ENCODE results near the gene SHISA4. TPM values are rescaled to one million over a fixed set of nuclear protein-coding genes. Genes with fewer than 3 reads are reported as not detected.

The SHISA4 gene
- total and polyA plus RNA-seq, 2 donors (not counting 1 experiment from before 2014, with no cell fraction given) = 0.12 TPM; not detected in 1

GRCh38 chr1:201933840-201934430, 45.2 kb downstream of the SHISA4 start:
- Histone ChIP-seq H3K4me3 (ENCODE audit: control extremely low read depth in 1 of 5, extremely low read depth in 1 of 5, insufficient read depth in 1 of 5, low read depth in 2 of 5, low read length in 4 of 5) (no peak overlapping the region), H3K9me3 (ENCODE audit: control extremely low read depth in 1 of 3, control insufficient read depth in 2 of 3, insufficient read depth in 1 of 3, low read length in 2 of 3) (no peaks in the 10 kb centered on the region), H2AFZ (ENCODE audit: insufficient read depth, low read depth, low read length, poor library complexity, severe bottlenecking) (no peak overlapping the region), H4K20me1 (ENCODE audit: control insufficient read depth, insufficient read depth, low read length, poor library complexity, severe bottlenecking) (no peaks in the 10 kb centered on the region), H3K4me1 (ENCODE audit: control insufficient read depth in 2 of 2, insufficient read depth in 2 of 2, low read length in 2 of 2) (no peaks in the 10 kb centered on the region), H3K4me2 (replicated peaks; ENCODE audit: low read depth, low read length, poor library complexity, severe bottlenecking) (no peak overlapping the region), H3K36me3 (replicated peaks in 1 of 2; ENCODE audit: control extremely low read depth in 1 of 2, control insufficient read depth in 1 of 2, extremely low read depth in 1 of 2, insufficient read depth in 2 of 2, low read length in 1 of 2) (no peaks in the 10 kb centered on the region), H3K27me3 (replicated peaks in 1 of 4; ENCODE audit: control extremely low read depth in 1 of 4, control insufficient read depth in 3 of 4, insufficient read depth in 4 of 4, low read length in 3 of 4) (peaks cover 0 to 18% (median 5%) of the 10 kb centered on the region in 4 experiments), H3K79me2 (ENCODE audit: control insufficient read depth, insufficient read depth, low read length) (no peaks in the 10 kb centered on the region), H3K27ac (ENCODE audit: low read length in 2 of 2) (no peak overlapping the region), H3K9ac (ENCODE audit: low read length) (no peak overlapping the region)
- ATAC-seq (ENCODE audit: low read depth) = no peak
- H3K27me3 Mint-ChIP-seq = peaks cover 25% of the 10 kb centered on the region
- DNase-seq = no peak
- POLR2A ChIA-PET = no interaction called here
- CTCF ChIA-PET = interaction anchor here (0.7 kb wide), 1 partner anchor 40 kb away, joined by 3 read pairs; no protein-coding TSS in a partner anchor
- H3K4me1 Mint-ChIP-seq = no peaks in the 10 kb centered on the region
- WGBS (ENCODE audit: insufficient coverage) = 81% methylated on average over 5 of the region's 5 CpGs
- intact Hi-C loops (cut with micrococcal nuclease) = no loop called here
- H3K9me3 Mint-ChIP-seq (ENCODE audit: insufficient read depth) = no peaks in the 10 kb centered on the region
- no peak overlapping the region for H3K27ac Mint-ChIP-seq
- no peak for TF ChIP-seq EZH2 (IDR thresholded peaks at IDR 0.05; ENCODE audit: borderline replicate concordance, insufficient read depth, low read depth, low read length, poor library complexity, severe bottlenecking)
- TF ChIP-seq, protein P1, sequence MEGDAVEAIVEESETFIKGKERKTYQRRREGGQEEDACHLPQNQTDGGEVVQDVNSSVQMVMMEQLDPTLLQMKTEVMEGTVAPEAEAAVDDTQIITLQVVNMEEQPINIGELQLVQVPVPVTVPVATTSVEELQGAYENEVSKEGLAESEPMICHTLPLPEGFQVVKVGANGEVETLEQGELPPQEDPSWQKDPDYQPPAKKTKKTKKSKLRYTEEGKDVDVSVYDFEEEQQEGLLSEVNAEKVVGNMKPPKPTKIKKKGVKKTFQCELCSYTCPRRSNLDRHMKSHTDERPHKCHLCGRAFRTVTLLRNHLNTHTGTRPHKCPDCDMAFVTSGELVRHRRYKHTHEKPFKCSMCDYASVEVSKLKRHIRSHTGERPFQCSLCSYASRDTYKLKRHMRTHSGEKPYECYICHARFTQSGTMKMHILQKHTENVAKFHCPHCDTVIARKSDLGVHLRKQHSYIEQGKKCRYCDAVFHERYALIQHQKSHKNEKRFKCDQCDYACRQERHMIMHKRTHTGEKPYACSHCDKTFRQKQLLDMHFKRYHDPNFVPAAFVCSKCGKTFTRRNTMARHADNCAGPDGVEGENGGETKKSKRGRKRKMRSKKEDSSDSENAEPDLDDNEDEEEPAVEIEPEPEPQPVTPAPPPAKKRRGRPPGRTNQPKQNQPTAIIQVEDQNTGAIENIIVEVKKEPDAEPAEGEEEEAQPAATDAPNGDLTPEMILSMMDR (IDR thresholded peaks at IDR 0.05) = no peak
- H3K4me3 Mint-ChIP-seq = no peak overlapping the region

DNA sequence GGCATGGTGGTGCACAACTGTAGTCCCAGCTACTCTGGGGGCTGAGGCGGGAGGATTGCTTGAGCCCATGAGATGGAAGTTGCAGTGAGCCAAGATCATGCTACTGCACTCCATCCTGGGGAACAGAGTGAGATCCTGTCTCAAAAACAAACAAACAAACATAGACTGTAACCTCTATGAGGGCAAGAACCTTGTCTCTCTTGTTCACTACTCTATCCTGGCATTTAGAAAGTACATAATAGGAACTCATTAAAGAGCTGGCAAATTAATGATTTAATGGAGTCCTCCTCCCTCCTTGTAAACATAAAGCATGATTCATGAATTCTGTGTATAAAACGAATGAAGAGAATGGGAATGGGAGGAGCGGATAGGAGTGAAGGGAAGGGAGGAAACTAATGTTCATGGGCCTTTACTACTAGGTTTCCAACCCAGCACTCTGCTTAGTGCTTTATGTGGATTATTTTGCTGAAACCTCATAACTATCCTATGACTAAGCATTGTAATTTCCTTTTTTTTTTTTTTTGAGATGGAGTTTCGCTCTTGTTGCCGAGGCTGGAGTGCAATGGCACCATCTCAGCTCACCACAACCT, 49.0 kb downstream of the SHISA4 start:
- Histone ChIP-seq H3K9ac (ENCODE audit: low read length) (no peak overlapping the region), H3K36me3 (replicated peaks in 1 of 2; ENCODE audit: control extremely low read depth in 1 of 2, control insufficient read depth in 1 of 2, extremely low read depth in 1 of 2, insufficient read depth in 2 of 2, low read length in 1 of 2) (no peaks in the 10 kb centered on the region), H3K27ac (ENCODE audit: low read length in 2 of 2) (no peak overlapping the region), H3K4me3 (ENCODE audit: control extremely low read depth in 1 of 5, extremely low read depth in 1 of 5, insufficient read depth in 1 of 5, low read depth in 2 of 5, low read length in 4 of 5) (no peak overlapping the region), H4K20me1 (ENCODE audit: control insufficient read depth, insufficient read depth, low read length, poor library complexity, severe bottlenecking) (no peaks in the 10 kb centered on the region), H3K79me2 (ENCODE audit: control insufficient read depth, insufficient read depth, low read length) (no peaks in the 10 kb centered on the region), H2AFZ (ENCODE audit: insufficient read depth, low read depth, low read length, poor library complexity, severe bottlenecking) (no peak overlapping the region), H3K4me1 (ENCODE audit: control insufficient read depth in 2 of 2, insufficient read depth in 2 of 2, low read length in 2 of 2) (no peaks in the 10 kb centered on the region), H3K27me3 (replicated peaks in 1 of 4; ENCODE audit: control extremely low read depth in 1 of 4, control insufficient read depth in 3 of 4, insufficient read depth in 4 of 4, low read length in 3 of 4) (peaks cover 0 to 17% (median 1%) of the 10 kb centered on the region in 4 experiments), H3K9me3 (ENCODE audit: control extremely low read depth in 1 of 3, control insufficient read depth in 2 of 3, insufficient read depth in 1 of 3, low read length in 2 of 3) (no peaks in the 10 kb centered on the region), H3K4me2 (replicated peaks; ENCODE audit: low read depth, low read length, poor library complexity, severe bottlenecking) (no peak overlapping the region)
- no peak overlapping the region for H3K27ac Mint-ChIP-seq
- H3K4me1 Mint-ChIP-seq = no peaks in the 10 kb centered on the region
- H3K9me3 Mint-ChIP-seq (ENCODE audit: insufficient read depth) = no peaks in the 10 kb centered on the region
- ChIA-PET POLR2A (no interaction called here), CTCF (no interaction called here)
- intact Hi-C loops (cut with micrococcal nuclease) = no loop called here
- no peak overlapping the region for H3K4me3 Mint-ChIP-seq
- DNase-seq (no peak), ATAC-seq (ENCODE audit: low read depth) (no peak)
- peaks cover 28% of the 10 kb centered on the region for H3K27me3 Mint-ChIP-seq
- WGBS (ENCODE audit: insufficient coverage) = no CpG with 5 or more reads among the region's 5 CpGs
- TF ChIP-seq, protein P1 (IDR thresholded peaks at IDR 0.05) = no peak
- TF ChIP-seq EZH2 (IDR thresholded peaks at IDR 0.05; ENCODE audit: borderline replicate concordance, insufficient read depth, low read depth, low read length, poor library complexity, severe bottlenecking) = no peak
